M059J (cell line): Measurements from ENCODE around the gene SLIT3. TPM values are rescaled to one million over a fixed set of nuclear protein-coding genes. Genes with fewer than 3 reads are reported as not detected.
"Not testable (repeated sequence)": the region's sequence is repeated elsewhere in the genome, so short reads cannot be mapped to it uniquely, and the experiment has no call there.

Experiments used
- DNase-seq: peaks from one replicate; pipeline ENCODE4 v3.0.0-alpha.2; 2012; ENCODE audit warnings: low read depth
- total RNA-seq: library from RNA; depleted of rRNA; stranded (reverse); fragments of >200 nt; shearing (Covaris generic); gene quantifications from 2 replicates; pipeline ENCODE4 v1.2.3, GENCODE V29; 2014

Gene SLIT3
- total RNA-seq, 1 experiment from 2014 or later, result 0.17 TPM

GRCh38 chr5:169219351-169219750, 81.6 kb downstream of the SLIT3 start:
- DNase-seq, result no peak

GRCh38 chr5:169218861-169219260, 82.1 kb downstream of the SLIT3 start:
- DNase-seq, result no peak

GRCh38 chr5:169218176-169218575, 82.8 kb downstream of the SLIT3 start:
- no peak for DNase-seq

GRCh38 chr5:169216866-169217265, 84.1 kb downstream of the SLIT3 start:
- DNase-seq, result no peak

- peak; percentile 15 for DNase-seq
These were observed 87.5 kb downstream of the SLIT3 start for GRCh38 chr5:169213479-169213878.

- DNase-seq, result not testable (repeated sequence)
These were observed 89.2 kb downstream of the SLIT3 start for GRCh38 chr5:169211761-169212160.

GRCh38 chr5:169204788-169205400, 96.0 kb downstream of the SLIT3 start:
- DNase-seq, result no peak

GRCh38 chr5:169202969-169203368, 98.0 kb downstream of the SLIT3 start:
- DNase-seq, result no peak

GRCh38 chr5:169201597-169201996, 99.3 kb downstream of the SLIT3 start:
- no peak for DNase-seq

GRCh38 chr5:169200125-169200778, 100.7 kb downstream of the SLIT3 start:
- no peak for DNase-seq

GRCh38 chr5:169197343-169197742, 103.6 kb downstream of the SLIT3 start:
- peak; percentile 25 for DNase-seq

- no peak for DNase-seq
These were observed 104.9 kb downstream of the SLIT3 start for GRCh38 chr5:169196059-169196458.

- peak; percentile 12 for DNase-seq
These were observed 105.3 kb downstream of the SLIT3 start for GRCh38 chr5:169195601-169196000.

- no peak for DNase-seq
These were observed 108.4 kb downstream of the SLIT3 start for GRCh38 chr5:169192536-169192935.

- DNase-seq, result no peak
These were observed 110.1 kb downstream of the SLIT3 start for GRCh38 chr5:169190849-169191248.

- no peak for DNase-seq
These were observed 115.3 kb downstream of the SLIT3 start for GRCh38 chr5:169185626-169186025.

- DNase-seq, result no peak
These were observed 117.4 kb downstream of the SLIT3 start for GRCh38 chr5:169183576-169183975.

GRCh38 chr5:169182797-169183196, 118.1 kb downstream of the SLIT3 start:
- no peak for DNase-seq

- no peak for DNase-seq
These were observed 119.1 kb downstream of the SLIT3 start for GRCh38 chr5:169181814-169182213.

- no peak for DNase-seq
These were observed 122.2 kb downstream of the SLIT3 start for GRCh38 chr5:169178754-169179153.

GRCh38 chr5:169178274-169178673, 122.7 kb downstream of the SLIT3 start:
- DNase-seq, result no peak

GRCh38 chr5:169176709-169177694, 123.9 kb downstream of the SLIT3 start:
- DNase-seq, result no peak
